SK-N-MC (cell line): ENCODE measurements around the gene SENP8.
"Not testable (repeated sequence)": the region's sequence is repeated elsewhere in the genome, so short reads cannot be mapped to it uniquely, and the experiment has no call there.

Experiments used
- DNase-seq: peaks from one replicate; pipeline ENCODE4 v3.0.0-alpha.2; 2011; ENCODE audit warnings: low read depth, low spot score
- H3K27ac ChIP-seq: fragments of 200-600 bp; sonication (generic); 2 replicates; pipeline ENCODE4 v1.5.1; 2016; ENCODE audit warnings: mixed run types
- H3K36me3 ChIP-seq: fragments of 200-600 bp; sonication (generic); 2 replicates; pipeline ENCODE4 v1.6.1; 2017; ENCODE audit warnings: antibody characterized with exemption, low read length, mixed read lengths; ENCODE audit not compliant: insufficient read depth
- H3K4me3 ChIP-seq: fragments of 200-600 bp; sonication (generic); 2 replicates; pipeline ENCODE4 v1.5.1; 2016
- H3K9ac ChIP-seq: fragments of 200-600 bp; sonication (generic); 2 replicates; pipeline ENCODE4 v1.8.0; 2017; ENCODE audit warnings: mixed run types, mixed read lengths; ENCODE audit not compliant: insufficient read length
- H3K9me3 ChIP-seq: fragments of 200-600 bp; sonication (generic); 2 replicates; pipeline ENCODE4 v1.6.1; 2017; ENCODE audit warnings: low read depth, mild to moderate bottlenecking, antibody characterized with exemption, low read length, moderate library complexity, mixed read lengths
- EZH2 ChIP-seq: fragments of 200-600 bp; sonication (generic); IDR thresholded peaks from one replicate; pipeline ENCODE4 v1.6.1; 2017; ENCODE audit warnings: antibody characterized with exemption
- FOXP2 ChIP-seq: optimal IDR thresholded peaks from 2 replicates; pipeline ENCODE3; 2011; ENCODE audit warnings: mild to moderate bottlenecking, moderate library complexity; ENCODE audit not compliant: insufficient read depth; ENCODE audit errors: extremely low read length, control extremely low read depth
- POLR2AphosphoS5 ChIP-seq: IDR thresholded peaks from 2 replicates; pipeline ENCODE4 v1.6.1; 2012; ENCODE audit warnings: mild to moderate bottlenecking, low read depth, low read length, borderline replicate concordance

The SENP8 gene

DNA sequence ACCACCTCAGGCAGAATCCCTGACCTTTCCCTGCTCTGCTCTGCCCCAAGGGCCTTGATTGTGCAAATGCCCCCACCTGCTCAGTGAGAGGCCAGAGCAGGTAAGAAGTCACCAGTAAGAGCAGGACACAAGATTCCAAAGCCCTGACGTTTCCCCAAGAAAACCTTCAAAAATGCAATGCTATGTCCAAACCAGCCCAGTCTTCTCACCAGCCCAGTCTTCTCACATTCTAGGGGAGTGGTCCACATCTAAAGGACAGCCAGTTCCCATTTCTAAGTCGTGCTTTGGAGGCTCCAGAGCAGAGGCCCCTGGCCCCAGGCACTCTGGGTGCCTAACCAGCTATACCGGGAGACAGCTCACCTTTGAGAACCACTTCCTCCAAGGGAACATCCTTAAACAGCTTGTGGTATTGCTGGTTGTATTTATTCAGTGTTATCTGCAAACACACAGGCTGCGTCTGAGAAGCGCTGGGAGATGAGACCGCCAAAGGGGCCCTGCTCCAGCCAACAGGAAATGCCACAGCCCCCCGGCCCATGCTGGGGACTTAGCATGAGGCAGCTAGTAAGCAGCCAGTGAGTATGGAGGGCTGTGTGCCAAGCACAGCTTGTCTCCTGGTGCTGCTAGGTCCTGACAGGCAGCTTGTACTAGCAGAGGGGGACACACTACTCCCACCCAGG lies 50.1 kb downstream of the SENP8 start:
- no peak overlapping the region for H3K27ac ChIP-seq
- no peak for DNase-seq
- H3K9me3 ChIP-seq = no peaks in the 10 kb centered on the region
- no peaks in the 10 kb centered on the region for H3K36me3 ChIP-seq
- no peak overlapping the region for H3K9ac ChIP-seq
- no peak for TF ChIP-seq POLR2AphosphoS5
- no peak for TF ChIP-seq EZH2
- TF ChIP-seq FOXP2 = no peak
- H3K4me3 ChIP-seq = peak overlapping the region; percentile 64

DNA sequence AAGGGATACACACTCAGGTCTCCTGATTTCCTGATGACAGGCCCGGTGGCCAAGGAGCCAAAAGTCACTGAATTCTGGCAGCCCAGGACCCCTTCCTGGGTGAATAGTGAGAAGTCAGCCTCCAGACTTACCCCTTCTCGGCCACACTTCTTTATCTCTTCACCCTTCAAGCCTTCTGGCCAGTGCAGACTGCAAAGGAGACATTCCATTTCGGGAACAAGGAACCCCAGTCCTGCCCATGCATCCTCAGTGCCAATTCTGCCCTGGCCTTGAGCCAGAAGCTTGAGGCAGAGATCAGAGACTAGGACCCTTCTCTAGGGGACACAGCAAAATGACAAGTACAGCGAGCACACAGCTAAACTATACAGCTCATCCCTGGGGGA lies 50.6 kb downstream of the SENP8 start:
- TF ChIP-seq EZH2 = no peak
- no peak for TF ChIP-seq FOXP2
- no peak for TF ChIP-seq POLR2AphosphoS5
- H3K9me3 ChIP-seq = no peaks in the 10 kb centered on the region
- H3K9ac ChIP-seq = no peak overlapping the region
- peak overlapping the region; percentile 64 for H3K4me3 ChIP-seq
- no peak for DNase-seq
- H3K36me3 ChIP-seq = no peaks in the 10 kb centered on the region
- no peak overlapping the region for H3K27ac ChIP-seq

DNA sequence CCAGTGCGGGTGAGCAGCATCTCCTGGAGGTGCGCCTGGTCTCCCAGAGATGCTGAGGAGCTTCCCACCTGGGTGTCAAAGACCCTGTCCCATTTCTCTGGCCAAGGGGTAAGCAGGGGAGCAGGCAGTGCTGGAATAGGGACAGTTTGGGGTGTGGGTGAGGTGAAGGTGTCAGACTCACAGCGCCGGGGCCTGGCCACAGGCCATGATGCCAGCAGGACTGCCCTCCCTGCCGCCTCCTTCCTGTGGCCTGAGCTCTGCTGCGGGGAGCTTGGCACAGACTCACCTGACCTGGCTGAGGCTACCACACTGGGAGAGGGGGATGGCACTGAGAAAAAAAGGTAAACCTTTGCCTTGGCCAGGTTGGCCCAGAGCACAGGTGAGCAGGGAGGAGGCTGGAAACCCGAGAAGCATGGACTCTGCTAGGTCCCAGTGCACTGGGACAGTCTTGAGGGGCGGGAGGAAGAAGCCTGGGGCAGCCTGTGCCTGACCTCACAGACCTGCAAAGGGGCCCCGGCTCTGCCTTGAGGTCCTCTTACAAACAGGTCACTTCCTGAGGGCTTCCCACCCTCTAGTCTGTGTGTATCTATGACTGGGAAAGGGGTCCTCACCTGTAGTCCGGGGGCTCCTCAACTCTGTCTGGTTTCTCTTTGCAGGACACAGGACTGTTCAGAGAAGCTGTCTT lies 51.2 kb downstream of the SENP8 start:
- Histone ChIP-seq H3K27ac (no peak overlapping the region), H3K9ac (no peak overlapping the region), H3K4me3 (no peak overlapping the region), H3K36me3 (no peaks in the 10 kb centered on the region), H3K9me3 (no peaks in the 10 kb centered on the region)
- no peak for TF ChIP-seq FOXP2
- no peak for TF ChIP-seq POLR2AphosphoS5
- TF ChIP-seq EZH2 = no peak
- DNase-seq = no peak

DNA sequence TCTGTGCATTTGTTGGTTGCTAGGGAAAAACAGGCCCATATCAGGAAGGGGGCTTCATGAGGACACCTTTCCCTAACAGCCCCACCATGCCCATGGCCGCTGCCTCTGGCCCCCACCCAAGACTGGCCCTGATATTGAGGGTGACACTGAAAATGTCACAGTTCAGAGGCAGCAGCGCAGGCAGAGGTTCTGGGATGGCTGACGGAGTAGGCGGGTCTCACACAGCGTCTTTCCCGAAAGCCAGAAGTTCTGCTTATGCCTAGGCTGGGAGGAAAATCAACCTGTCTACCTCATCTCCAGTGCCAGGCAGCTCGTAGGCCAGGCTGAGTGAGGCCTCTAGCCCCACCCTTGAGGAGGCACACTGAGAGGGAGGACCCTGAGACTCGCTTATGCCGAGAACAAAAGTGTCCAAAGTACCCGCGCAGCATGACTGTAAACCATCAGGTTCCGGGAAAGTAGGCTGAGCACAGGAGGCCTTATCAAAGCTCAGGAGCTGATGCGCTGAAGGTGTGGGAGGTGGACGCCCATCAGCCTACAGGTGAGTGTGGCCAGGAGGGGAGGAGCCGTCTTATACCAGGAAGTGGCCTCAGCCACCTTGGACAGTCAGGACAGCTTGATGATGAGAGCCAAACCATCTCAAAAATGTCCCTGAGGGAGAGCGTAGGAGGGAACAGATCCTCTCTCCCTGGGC lies 51.9 kb downstream of the SENP8 start:
- no peak overlapping the region for H3K9ac ChIP-seq
- no peaks in the 10 kb centered on the region for H3K36me3 ChIP-seq
- H3K9me3 ChIP-seq = no peaks in the 10 kb centered on the region
- TF ChIP-seq FOXP2 = no peak
- no peak for TF ChIP-seq EZH2
- TF ChIP-seq POLR2AphosphoS5 = no peak
- H3K27ac ChIP-seq = no peak overlapping the region
- H3K4me3 ChIP-seq = no peak overlapping the region
- DNase-seq = no peak

DNA sequence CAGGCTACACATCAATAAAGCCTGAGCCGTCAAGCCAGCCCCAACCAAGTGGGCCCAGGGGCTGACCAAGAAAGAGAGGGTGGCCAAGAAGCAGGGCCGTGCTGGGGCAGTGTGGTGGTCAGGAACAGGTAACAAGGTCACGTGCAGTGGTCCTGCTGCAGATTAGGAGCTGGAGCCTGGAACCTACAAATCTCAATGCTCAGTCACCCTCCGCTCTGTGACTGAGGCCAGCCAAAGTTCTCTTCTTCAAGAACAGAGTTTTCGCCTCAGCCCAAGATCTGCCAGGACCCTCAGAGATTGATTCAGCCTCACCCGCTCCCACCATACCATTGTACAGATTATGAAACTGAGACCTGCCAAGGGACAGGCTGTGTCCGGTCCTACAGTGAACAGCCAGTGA lies 52.5 kb downstream of the SENP8 start:
- H3K4me3 ChIP-seq = no peak overlapping the region
- DNase-seq = no peak
- no peak overlapping the region for H3K27ac ChIP-seq
- no peak overlapping the region for H3K9ac ChIP-seq
- TF ChIP-seq POLR2AphosphoS5 (no peak), EZH2 (no peak), FOXP2 (no peak)
- no peaks in the 10 kb centered on the region for H3K9me3 ChIP-seq
- no peaks in the 10 kb centered on the region for H3K36me3 ChIP-seq

DNA sequence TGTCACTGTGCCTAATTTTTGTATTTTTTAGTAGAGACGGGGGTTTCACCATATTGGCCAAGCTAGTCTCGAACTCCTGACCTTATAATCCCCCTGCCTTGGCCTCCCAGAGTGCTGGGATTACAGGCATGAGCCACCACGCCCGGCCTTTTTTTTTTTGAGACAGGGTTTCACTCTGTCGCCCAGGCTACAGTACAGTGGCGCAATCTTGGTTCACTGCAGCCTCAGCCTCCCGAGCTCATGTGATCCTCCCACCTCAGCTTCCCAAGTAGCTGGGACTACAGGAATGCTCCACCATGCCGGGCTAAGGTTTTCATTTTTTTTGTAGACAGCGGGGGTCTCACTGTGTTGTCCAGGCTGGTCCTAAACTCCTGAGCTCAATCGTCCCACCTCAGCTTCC lies 53.8 kb downstream of the SENP8 start:
- H3K4me3 ChIP-seq, H3K9ac ChIP-seq, H3K36me3 ChIP-seq, H3K9me3 ChIP-seq, H3K27ac ChIP-seq, DNase-seq: not testable (repeated sequence)

DNA sequence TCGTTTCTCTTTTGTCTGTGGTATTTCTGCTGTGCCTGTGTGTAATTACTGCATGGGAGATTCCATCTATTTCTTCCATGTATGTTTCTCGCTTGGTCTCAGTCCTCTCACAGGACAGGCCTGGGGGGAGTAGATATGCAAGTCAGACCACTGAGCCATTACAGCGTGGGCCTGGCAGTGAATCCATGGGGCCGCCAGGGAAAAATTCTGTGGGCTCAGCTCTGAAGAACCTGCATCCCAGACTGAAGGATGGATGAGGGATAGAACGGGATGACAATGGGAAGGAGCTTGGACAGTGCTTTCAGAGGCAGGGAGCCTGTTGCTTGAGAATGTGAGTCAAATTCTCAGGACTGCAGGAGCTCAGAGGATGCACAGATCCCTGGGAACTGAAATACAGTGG lies 54.6 kb downstream of the SENP8 start:
- no peak for TF ChIP-seq EZH2
- no peak for TF ChIP-seq POLR2AphosphoS5
- no peak for TF ChIP-seq FOXP2
- no peak overlapping the region for H3K27ac ChIP-seq
- no peak for DNase-seq
- no peak overlapping the region for H3K9ac ChIP-seq
- no peak overlapping the region for H3K4me3 ChIP-seq
- no peaks in the 10 kb centered on the region for H3K36me3 ChIP-seq
- H3K9me3 ChIP-seq = no peaks in the 10 kb centered on the region

DNA sequence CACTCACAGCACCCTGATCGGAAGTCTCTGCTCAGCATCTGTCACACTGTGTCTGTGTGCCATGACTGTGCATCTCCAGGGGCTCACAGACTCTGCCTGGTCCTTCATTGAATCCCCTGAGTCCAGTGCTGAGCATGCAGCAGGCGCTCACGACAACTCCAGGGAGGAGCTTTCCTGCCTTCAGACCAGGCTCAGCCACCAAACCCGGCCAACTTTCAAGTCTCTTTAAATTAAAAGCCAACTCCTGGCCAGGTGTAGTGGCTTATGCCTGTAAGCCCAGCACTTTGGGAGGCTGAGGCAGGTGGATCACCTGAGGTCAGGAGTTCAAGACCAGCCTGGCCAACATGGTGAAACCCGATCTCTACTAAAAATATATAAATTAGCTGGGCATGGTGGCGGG lies 55.2 kb downstream of the SENP8 start:
- H3K36me3 ChIP-seq = no peaks in the 10 kb centered on the region
- H3K9me3 ChIP-seq = no peaks in the 10 kb centered on the region
- no peak for TF ChIP-seq EZH2
- no peak for TF ChIP-seq FOXP2
- no peak for TF ChIP-seq POLR2AphosphoS5
- no peak for DNase-seq
- no peak overlapping the region for H3K4me3 ChIP-seq
- no peak overlapping the region for H3K9ac ChIP-seq
- no peak overlapping the region for H3K27ac ChIP-seq
